SIG-M5 (cell line): ENCODE results near the gene RHBDD3.
"Not testable (repeated sequence)": the region's sequence is repeated elsewhere in the genome, so short reads cannot be mapped to it uniquely, and the experiment has no call there.

Experiments used
- DNase-seq: peaks from one replicate; lab custom pipeline; 2025; lab: John Stamatoyannopoulos, UW

Gene RHBDD3

GRCh38 chr22:29247891-29248290, 19.9 kb downstream of the RHBDD3 start:
- DNase-seq, result not testable (repeated sequence)

DNA sequence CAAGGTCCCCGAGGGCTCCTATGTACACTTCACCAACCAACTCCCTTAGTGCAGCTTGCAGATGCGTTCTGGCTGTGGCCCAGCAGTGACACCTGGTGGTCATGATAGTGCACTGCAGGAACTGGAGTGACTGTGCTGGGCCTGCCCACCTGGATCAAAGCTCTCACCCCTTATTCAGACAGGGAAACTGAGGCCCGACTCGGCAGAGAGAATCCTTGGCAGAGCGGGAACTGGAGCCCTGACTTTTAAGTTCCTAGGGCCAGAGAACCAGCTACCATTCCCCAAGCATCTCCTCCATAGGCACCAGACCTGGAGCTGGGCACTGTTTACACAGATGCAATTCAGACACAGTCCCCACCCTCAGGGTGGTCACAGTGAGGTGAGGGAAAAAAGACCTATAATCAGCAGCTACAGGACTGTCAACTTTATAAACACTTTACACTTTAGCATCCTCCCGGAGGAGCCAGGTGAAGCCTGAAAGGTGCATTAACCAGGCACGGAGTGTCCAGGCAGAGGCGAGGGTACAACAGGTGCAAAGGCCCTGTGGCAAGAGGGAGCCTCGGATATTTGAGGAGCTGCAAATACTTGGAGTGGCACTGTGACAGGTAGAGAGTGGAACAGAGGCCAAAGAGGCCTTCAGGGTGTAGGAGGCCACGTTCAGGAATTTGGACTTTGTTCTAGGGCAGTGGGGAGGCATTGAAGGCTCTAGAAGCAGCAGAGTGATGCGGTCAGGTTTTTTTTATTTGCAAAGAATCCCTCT, 22.0 kb downstream of the RHBDD3 start:
- DNase-seq, result no peak

- DNase-seq, result no peak
Measured at GRCh38 chr22:29244785-29245625, 22.8 kb downstream of the RHBDD3 start.

DNA sequence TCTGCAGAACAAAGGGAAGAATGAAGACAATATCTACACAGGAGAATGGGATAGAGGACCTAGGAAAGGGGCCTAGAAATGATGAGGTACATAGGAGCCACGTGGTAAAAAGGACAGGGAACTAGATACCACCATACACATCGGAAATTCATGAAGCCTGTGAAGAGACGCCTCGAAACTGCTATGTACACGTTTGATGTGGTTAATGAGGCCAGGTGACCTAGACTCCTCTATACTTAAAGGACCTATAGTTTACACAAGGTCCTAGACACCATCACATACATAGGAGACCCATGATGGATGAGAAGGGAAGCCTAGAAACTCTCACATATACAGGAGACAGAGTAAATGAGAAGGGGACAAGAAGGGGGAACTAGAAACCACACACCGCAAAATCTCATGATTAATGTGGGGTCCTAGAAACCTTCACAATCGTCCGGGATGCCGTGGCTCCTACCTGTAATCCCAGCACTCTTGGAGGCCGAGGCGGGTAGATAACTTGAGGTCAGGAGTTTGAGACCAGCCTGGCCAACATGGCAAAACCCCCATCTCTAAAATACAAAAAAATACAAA, 23.8 kb downstream of the RHBDD3 start:
- no peak for DNase-seq

GRCh38 chr22:29240481-29240880, 27.3 kb downstream of the RHBDD3 start:
- not testable (repeated sequence) for DNase-seq

GRCh38 chr22:29233277-29233877, 34.4 kb downstream of the RHBDD3 start:
- DNase-seq, result no peak

DNA sequence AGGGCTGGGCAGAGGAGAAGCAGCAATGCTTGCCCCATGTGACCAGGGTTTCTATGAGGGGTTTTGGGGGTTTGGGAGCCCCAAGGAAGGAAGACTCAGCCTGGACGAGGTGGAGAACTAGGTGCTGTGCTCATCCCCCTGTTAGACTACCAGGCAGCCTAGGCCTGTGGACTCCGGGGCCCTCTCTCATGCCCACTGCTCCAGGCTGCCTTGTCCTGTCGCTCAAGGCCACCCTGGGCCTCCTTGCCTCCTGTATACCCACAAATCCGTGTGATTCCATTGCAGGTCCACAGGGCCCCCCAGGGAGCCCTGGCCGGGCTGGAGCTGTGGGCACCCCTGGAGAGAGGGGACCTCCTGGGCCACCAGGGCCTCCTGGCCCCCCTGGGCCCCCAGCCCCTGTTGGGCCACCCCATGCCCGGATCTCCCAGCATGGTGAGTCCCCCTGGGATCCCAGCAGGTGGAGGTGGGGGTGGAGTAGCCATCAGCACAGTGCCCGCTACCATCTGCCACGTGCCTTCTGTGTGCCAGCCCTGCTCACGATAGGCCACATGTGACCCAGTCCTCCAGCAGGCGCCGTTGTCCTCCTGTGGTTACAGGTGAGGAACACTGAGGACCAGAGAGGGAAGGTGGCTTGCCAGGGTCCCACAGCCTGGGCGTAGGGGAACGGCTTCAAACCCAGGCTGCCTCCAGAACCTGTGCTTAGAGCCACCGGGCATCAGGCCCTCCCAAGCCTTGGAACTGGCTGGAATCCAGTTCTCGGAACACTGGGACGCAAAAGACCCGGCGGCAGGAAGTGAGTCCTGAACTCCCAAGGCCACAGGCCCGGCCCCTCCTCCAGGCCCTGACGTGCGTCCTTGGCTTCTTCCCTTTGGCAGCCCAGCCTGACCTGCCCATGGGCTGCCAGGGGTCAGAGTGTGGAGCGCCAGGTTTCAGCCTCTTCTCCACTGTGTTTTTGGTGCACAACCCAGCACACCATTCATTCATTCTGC, 35.5 kb downstream of the RHBDD3 start:
- no peak for DNase-seq

DNA sequence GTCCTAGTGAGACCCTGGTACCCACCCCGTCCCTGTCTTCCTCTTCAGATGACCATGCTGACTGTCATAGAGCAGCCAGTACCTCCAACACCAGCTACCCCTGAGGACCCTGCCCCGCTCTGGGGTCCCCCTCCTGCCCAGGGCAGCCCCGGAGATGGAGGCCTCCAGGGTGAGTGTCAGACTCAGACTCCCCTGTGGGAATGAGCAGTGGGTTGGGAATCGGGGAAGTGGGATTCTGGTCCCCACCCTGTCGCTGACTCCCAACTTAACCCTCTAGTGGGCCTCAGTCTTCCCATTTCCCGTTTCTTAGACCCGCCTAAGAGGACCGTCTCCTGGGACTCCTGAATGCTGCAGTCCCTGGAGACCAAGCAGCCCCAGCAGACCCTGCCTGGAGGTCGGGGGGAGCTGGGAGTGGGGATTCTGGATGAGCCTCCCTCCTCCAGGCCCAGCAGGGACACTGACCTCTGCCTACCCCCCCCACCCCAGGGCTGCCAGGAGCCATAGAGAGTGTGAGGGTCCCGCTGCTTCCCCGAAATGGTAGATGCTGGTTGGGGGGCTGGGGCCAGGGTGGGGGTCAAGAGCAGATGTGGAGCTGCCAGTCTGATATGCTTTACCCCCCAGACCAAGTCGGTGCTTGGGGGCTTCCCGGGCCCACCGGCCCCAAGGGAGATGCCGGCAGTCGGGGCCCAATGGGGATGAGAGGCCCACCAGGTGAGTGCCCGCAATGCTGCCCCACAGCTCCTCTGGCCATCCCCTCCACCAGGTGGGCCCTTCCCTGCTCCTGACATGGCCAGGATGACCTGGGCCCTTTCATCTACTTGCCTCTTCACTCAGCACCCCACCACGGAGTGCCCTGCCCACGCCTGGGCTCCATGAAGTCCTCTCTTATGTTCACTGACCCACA, 36.6 kb downstream of the RHBDD3 start:
- no peak for DNase-seq

GRCh38 chr22:29226351-29226981, 41.3 kb downstream of the RHBDD3 start:
- no peak for DNase-seq

GRCh38 chr22:29225422-29226090, 42.2 kb downstream of the RHBDD3 start:
- no peak for DNase-seq

GRCh38 chr22:29224859-29225410, 42.8 kb downstream of the RHBDD3 start:
- DNase-seq, result no peak

- DNase-seq, result no peak
Measured at GRCh38 chr22:29224121-29224858, 43.5 kb downstream of the RHBDD3 start.

GRCh38 chr22:29219881-29220670, 47.7 kb downstream of the RHBDD3 start:
- DNase-seq, result no peak

DNA sequence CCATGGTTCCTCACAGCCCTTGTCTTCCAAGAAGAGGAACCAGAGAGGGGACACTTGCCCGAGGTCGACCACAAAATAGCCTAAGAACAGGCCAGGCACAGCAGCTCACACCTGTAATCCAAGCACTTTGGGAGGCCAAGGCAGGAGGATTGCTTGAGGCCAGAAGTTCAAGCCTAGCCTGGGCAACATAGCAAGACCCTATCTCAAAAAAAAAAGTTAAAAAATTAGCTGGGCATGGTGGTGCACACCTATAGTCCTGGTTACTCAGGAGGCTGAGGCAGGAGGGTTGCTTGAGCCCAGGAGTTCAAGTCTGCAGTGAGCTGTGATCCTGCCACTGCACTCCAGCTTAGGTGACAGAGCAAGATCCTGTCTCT, 48.4 kb downstream of the RHBDD3 start:
- not testable (repeated sequence) for DNase-seq

- no peak for DNase-seq
Measured at GRCh38 chr22:29218758-29219408, 48.9 kb downstream of the RHBDD3 start.

- no peak for DNase-seq
Measured at GRCh38 chr22:29217827-29218757, 49.7 kb downstream of the RHBDD3 start.
